SH-SY5Y (cell line): Measurements from ENCODE around the gene SLC37A1.

Experiments used
- GATA2 ChIP-seq: IDR thresholded peaks from 2 replicates; pipeline ENCODE4 v1.6.1; 2011; ENCODE audit warnings: mild to moderate bottlenecking, low read depth, low read length
- GATA3 ChIP-seq: IDR thresholded peaks from 2 replicates; pipeline ENCODE4 v1.6.1; 2011; ENCODE audit warnings: low read depth, mild to moderate bottlenecking, low read length, moderate library complexity

- no peak for TF ChIP-seq GATA2
- no peak for TF ChIP-seq GATA3
These were observed 42.4 kb upstream of the SLC37A1 start for GRCh38 chr21:42471206-42471605.
